Uterus (tissue), 4 donors: ENCODE data around the gene SEH1L. TPM values are rescaled to one million over a fixed set of nuclear protein-coding genes. Genes with fewer than 3 reads are reported as not detected.
"Not testable (repeated sequence)": the region's sequence is repeated elsewhere in the genome, so short reads cannot be mapped to it uniquely, and the experiment has no call there.

Experiments used
- DNase-seq, 2 donors: peaks; one replicate each; pipeline ENCODE4 v3.0.0-alpha.2; 2019 to 2020
- H3K27ac ChIP-seq, 2 donors: fragments of 200-600 bp; sonication (generic); 1 replicate in 1 of 2; 2 replicates in 1 of 2; pipeline ENCODE4 v1.5.1; 2016 to 2018
- H3K27me3 ChIP-seq, 2 donors: fragments of 200-600 bp; sonication (generic); one replicate each; pipeline ENCODE4 v1.5.1; 2018 to 2019; ENCODE audit warnings: control low read depth in 1 of 2
- H3K36me3 ChIP-seq, 2 donors: fragments of 200-600 bp; sonication (generic); one replicate each; pipeline ENCODE4 v1.5.1; 2019; ENCODE audit warnings: control low read depth in 1 of 2
- H3K4me1 ChIP-seq, 2 donors: fragments of 200-600 bp; sonication (generic); one replicate each; pipeline ENCODE4 v1.5.1; 2018 to 2019; ENCODE audit warnings: control low read depth in 1 of 2
- H3K4me3 ChIP-seq, 2 donors: fragments of 200-600 bp; sonication (generic); 1 replicate in 1 of 2; 2 replicates in 1 of 2; pipeline ENCODE4 v1.5.1; 2018 to 2019; ENCODE audit warnings: mild to moderate bottlenecking in 1 of 2
- H3K9me3 ChIP-seq, 2 donors: fragments of 200-600 bp; sonication (generic); one replicate each; pipeline ENCODE4 v1.5.1; 2019; ENCODE audit warnings: control low read depth in 1 of 2
- CTCF ChIP-seq, 4 experiments: fragments of 200-600 bp in 2 of 4; fragments of 450-650 bp in 2 of 4; sonication (generic) in 2 of 4; IDR thresholded peaks; one replicate each; pipeline ENCODE4 v1.5.1; 2016 to 2019; ENCODE audit warnings: antibody characterized with exemption in 4 of 4, mild to moderate bottlenecking in 2 of 4, moderate library complexity in 1 of 4
- POLR2A ChIP-seq, 2 donors: fragments of 450-650 bp; IDR thresholded peaks; one replicate each; pipeline ENCODE4 v1.6.1; 2016; ENCODE audit warnings: antibody characterized with exemption in 2 of 2, mild to moderate bottlenecking in 1 of 2, moderate library complexity in 1 of 2
- intact Hi-C: fragments of 100-400 bp; cut with DNase I; formaldehyde crosslinking; loops from one replicate; pipeline ENCODE4 v1.15.1; 2023; ENCODE audit warnings: low total_unique reads
- total RNA-seq, 4 donors: library from RNA; depleted of rRNA in 3 of 4; stranded (reverse); fragments of >200 nt in 3 of 4; gene quantifications; one replicate each; pipeline versions ENCODE4 v1.1.0 to v1.2.4, GENCODE V29; 2014 to 2023
- donor health status: DM: yes; HTN: yes; CAD: no.

Gene SEH1L
- 10 to 100 TPM; 14.4 to 53.8 (median 46.4) TPM for total RNA-seq

GRCh38 chr18:12947285-12948049, at the start of gene SEH1L:
Gene SEH1L (plus strand): TSS chr18:12948011. CDS start chr18:12948122, 111 bp downstream.
- H3K36me3 ChIP-seq, result no peaks in the 10 kb centered on the region
- H3K27me3 ChIP-seq, result no peaks in the 10 kb centered on the region
- intact Hi-C loops, result no loop called here
- H3K4me3 ChIP-seq, result peak within 1 kb of the TSS; percentile 71 to 73
- H3K4me1 ChIP-seq, result no peaks in the 10 kb centered on the region
- TF ChIP-seq POLR2A (IDR thresholded peaks at IDR 0.05) (peak in 1 of 2 donors; percentile 59), CTCF (IDR thresholded peaks at IDR 0.05) (no peak)
- no peaks in the 10 kb centered on the region for H3K9me3 ChIP-seq
- peak within 1 kb of the TSS; percentile 95 to 97 for H3K27ac ChIP-seq
- DNase-seq, result peak; percentile 98 to 100

GRCh38 chr18:12901208-12901607, 46.6 kb upstream of the SEH1L start:
- H3K27ac ChIP-seq, H3K4me1 ChIP-seq, intact Hi-C loops, DNase-seq, H3K9me3 ChIP-seq, H3K27me3 ChIP-seq, H3K36me3 ChIP-seq, H3K4me3 ChIP-seq: not testable (repeated sequence)

GRCh38 chr18:12904012-12904516, 43.7 kb upstream of the SEH1L start:
- no peaks in the 10 kb centered on the region for H3K9me3 ChIP-seq
- no peak for DNase-seq

GRCh38 chr18:12906119-12906518, 41.7 kb upstream of the SEH1L start:
- Histone ChIP-seq H3K4me3 (no peak overlapping the region), H3K36me3 (no peaks in the 10 kb centered on the region), H3K27ac (no peak overlapping the region), H3K4me1 (peaks cover 0 to 4% of the 10 kb centered on the region in 2 donors), H3K9me3 (no peaks in the 10 kb centered on the region), H3K27me3 (no peaks in the 10 kb centered on the region)
- DNase-seq, result no peak
- TF ChIP-seq POLR2A (IDR thresholded peaks at IDR 0.05) (no peak), CTCF (IDR thresholded peaks at IDR 0.05) (no peak)
- intact Hi-C loops, result no loop called here

More at GRCh38 chr18:12904012-12904516, 43.7 kb upstream of the SEH1L start:
- no peak overlapping the region for H3K27ac ChIP-seq
- H3K36me3 ChIP-seq, result no peaks in the 10 kb centered on the region
- H3K4me3 ChIP-seq, result no peak overlapping the region
- no peak for TF ChIP-seq POLR2A (IDR thresholded peaks at IDR 0.05)
- TF ChIP-seq CTCF (IDR thresholded peaks at IDR 0.05), result no peak
- no peaks in the 10 kb centered on the region for H3K4me1 ChIP-seq
- no peaks in the 10 kb centered on the region for H3K27me3 ChIP-seq
- intact Hi-C loops, result no loop called here

- Histone ChIP-seq H3K9me3 (no peaks in the 10 kb centered on the region), H3K4me1 (peaks cover 0 to 10% of the 10 kb centered on the region in 2 donors), H3K27ac (no peak overlapping the region), H3K36me3 (no peaks in the 10 kb centered on the region), H3K4me3 (no peak overlapping the region), H3K27me3 (no peaks in the 10 kb centered on the region)
- DNase-seq, result no peak
- no peak for TF ChIP-seq CTCF (IDR thresholded peaks at IDR 0.05)
- no peak for TF ChIP-seq POLR2A (IDR thresholded peaks at IDR 0.05)
- intact Hi-C loops, result no loop called here
These were observed 41.0 kb upstream of the SEH1L start for GRCh38 chr18:12906773-12907172.
